Lower leg skin (tissue), 3 donors: ENCODE results near the gene RING1.

Experiments
- POLR2A ChIP-seq, 2 donors: fragments of 450-650 bp; IDR thresholded peaks; one replicate each; pipeline ENCODE4 v1.6.1; 2016 to 2017; ENCODE audit warnings: antibody characterized with exemption in 2 of 2, mild to moderate bottlenecking in 1 of 2, moderate library complexity in 1 of 2
- TF ChIP-seq, protein P1 (sequence below), 3 donors: fragments of 450-650 bp; IDR thresholded peaks; one replicate each; pipeline ENCODE4 v1.5.1; 2016; ENCODE audit warnings: antibody characterized with exemption in 3 of 3, mild to moderate bottlenecking in 3 of 3, moderate library complexity in 2 of 3

DNA sequence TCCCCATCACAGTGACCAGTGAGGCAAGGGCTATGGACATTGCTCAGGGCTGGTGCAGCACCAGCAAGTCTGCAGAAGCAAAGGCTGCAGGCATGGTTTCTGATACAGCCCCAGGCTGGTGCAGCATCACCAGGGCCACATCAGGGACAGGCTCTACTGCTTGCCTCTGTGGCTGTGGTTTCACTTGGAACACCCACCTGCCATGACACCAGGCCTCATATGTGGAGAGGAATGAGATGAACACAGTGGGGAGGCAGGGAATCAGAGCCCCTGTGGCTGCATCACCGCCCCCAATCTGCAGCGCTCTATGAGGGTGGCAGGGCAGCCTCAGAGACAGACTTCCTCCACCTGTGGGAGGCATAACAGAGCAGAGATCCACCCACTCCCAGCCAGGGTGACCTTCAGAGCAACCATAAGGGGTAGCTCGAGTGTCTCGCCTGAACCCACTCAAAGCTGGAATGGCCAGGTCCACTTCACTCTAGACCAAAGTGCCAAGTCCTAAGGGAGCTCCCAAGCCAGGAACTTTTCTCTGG is 7.9 kb downstream of the RING1 start:
- TF ChIP-seq, protein P1, sequence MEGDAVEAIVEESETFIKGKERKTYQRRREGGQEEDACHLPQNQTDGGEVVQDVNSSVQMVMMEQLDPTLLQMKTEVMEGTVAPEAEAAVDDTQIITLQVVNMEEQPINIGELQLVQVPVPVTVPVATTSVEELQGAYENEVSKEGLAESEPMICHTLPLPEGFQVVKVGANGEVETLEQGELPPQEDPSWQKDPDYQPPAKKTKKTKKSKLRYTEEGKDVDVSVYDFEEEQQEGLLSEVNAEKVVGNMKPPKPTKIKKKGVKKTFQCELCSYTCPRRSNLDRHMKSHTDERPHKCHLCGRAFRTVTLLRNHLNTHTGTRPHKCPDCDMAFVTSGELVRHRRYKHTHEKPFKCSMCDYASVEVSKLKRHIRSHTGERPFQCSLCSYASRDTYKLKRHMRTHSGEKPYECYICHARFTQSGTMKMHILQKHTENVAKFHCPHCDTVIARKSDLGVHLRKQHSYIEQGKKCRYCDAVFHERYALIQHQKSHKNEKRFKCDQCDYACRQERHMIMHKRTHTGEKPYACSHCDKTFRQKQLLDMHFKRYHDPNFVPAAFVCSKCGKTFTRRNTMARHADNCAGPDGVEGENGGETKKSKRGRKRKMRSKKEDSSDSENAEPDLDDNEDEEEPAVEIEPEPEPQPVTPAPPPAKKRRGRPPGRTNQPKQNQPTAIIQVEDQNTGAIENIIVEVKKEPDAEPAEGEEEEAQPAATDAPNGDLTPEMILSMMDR (IDR thresholded peaks at IDR 0.05): no peak
- no peak for TF ChIP-seq POLR2A (IDR thresholded peaks at IDR 0.05)
